C4-2B (cell line): ENCODE measurements around the gene SHISAL1.

Source experiments
- ZFX ChIP-seq: fragments of 450-650 bp; IDR thresholded peaks from 2 replicates; pipeline ENCODE4 v1.6.1; 2017
- TF ChIP-seq, protein P1 (sequence below): fragments of 450-650 bp; conservative IDR thresholded peaks from 2 replicates; pipeline ENCODE4 v1.5.1; 2017; ENCODE audit warnings: mild to moderate bottlenecking

DNA sequence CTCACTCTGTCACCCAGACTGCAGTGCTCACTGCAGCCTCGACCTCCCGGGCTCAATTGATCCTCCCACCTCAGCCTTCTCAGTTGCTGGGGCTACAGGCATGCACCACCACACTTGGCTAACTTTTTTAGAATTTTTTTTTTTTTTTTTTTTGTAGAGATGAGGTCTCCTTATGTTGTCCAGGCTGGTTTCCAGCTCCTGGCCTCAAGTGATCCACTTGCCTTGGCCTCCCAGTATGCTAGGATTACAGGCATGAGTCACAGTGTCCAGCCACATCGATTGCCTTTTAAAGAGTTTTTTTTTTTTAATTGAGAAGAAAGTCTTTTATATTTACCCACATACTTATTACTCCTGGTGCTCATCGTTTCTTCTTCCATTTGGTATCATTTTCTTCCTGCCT lies 102.0 kb downstream of the SHISAL1 start:
- TF ChIP-seq, protein P1, sequence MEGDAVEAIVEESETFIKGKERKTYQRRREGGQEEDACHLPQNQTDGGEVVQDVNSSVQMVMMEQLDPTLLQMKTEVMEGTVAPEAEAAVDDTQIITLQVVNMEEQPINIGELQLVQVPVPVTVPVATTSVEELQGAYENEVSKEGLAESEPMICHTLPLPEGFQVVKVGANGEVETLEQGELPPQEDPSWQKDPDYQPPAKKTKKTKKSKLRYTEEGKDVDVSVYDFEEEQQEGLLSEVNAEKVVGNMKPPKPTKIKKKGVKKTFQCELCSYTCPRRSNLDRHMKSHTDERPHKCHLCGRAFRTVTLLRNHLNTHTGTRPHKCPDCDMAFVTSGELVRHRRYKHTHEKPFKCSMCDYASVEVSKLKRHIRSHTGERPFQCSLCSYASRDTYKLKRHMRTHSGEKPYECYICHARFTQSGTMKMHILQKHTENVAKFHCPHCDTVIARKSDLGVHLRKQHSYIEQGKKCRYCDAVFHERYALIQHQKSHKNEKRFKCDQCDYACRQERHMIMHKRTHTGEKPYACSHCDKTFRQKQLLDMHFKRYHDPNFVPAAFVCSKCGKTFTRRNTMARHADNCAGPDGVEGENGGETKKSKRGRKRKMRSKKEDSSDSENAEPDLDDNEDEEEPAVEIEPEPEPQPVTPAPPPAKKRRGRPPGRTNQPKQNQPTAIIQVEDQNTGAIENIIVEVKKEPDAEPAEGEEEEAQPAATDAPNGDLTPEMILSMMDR: no peak
- TF ChIP-seq ZFX: no peak
